NCI-H460 (cell line): ENCODE measurements around the gene TMEM100. TPM values are rescaled to one million over a fixed set of nuclear protein-coding genes. Genes with fewer than 3 reads are reported as not detected.
"Not testable (repeated sequence)": the region's sequence is repeated elsewhere in the genome, so short reads cannot be mapped to it uniquely, and the experiment has no call there.

Source experiments
- DNase-seq: peaks from one replicate; pipeline ENCODE4 v3.0.0-alpha.2; 2016; ENCODE audit warnings: low read depth; ENCODE audit errors: extremely low read depth
- total RNA-seq: library from RNA; depleted of rRNA; stranded (reverse); fragments of >200 nt; shearing (Covaris generic); gene quantifications from 2 replicates; pipeline ENCODE4 v1.2.3, GENCODE V29; 2014; rRNA removed

TMEM100 gene
- total RNA-seq, 1 experiment from 2014 or later: 49.6 TPM

- no peak for DNase-seq
These were observed 32.6 kb downstream of the TMEM100 start for GRCh38 chr17:55690105-55690508.

- DNase-seq: no peak
These were observed 33.0 kb downstream of the TMEM100 start for GRCh38 chr17:55689672-55690071.

- DNase-seq: no peak
These were observed 34.6 kb downstream of the TMEM100 start for GRCh38 chr17:55688057-55688456.

- no peak for DNase-seq
These were observed 35.6 kb downstream of the TMEM100 start for GRCh38 chr17:55687037-55687436.

GRCh38 chr17:55683550-55684315 is 38.9 kb downstream of the TMEM100 start:
- DNase-seq: no peak

- DNase-seq: no peak
These were observed 41.3 kb downstream of the TMEM100 start for GRCh38 chr17:55681342-55681700.

- DNase-seq: no peak
These were observed 41.9 kb downstream of the TMEM100 start for GRCh38 chr17:55680686-55681341.

- DNase-seq: no peak
These were observed 45.2 kb downstream of the TMEM100 start for GRCh38 chr17:55677446-55677845.

GRCh38 chr17:55676274-55676673 is 46.4 kb downstream of the TMEM100 start:
- no peak for DNase-seq

GRCh38 chr17:55673743-55674506 is 48.7 kb downstream of the TMEM100 start:
- DNase-seq: peak; percentile 17

- DNase-seq: no peak
These were observed 49.8 kb downstream of the TMEM100 start for GRCh38 chr17:55672585-55673501.

- DNase-seq: not testable (repeated sequence)
These were observed 50.7 kb downstream of the TMEM100 start for GRCh38 chr17:55672010-55672409.

Other genes with a start within 250 kb of the TMEM100 start
- not detected in 2 replicates for gene SMIM36, start 211.4 kb downstream of the TMEM100 start, total RNA-seq
- gene PCTP, start 28.2 kb upstream of the TMEM100 start, total RNA-seq: 19.8 and 19.9 TPM in 2 replicates